CD14-positive monocyte (primary cell): ENCODE results near the gene MTA1. TPM values are rescaled to one million over a fixed set of nuclear protein-coding genes. Genes with fewer than 3 reads are reported as not detected.

Experiments
- DNase-seq, 3 donors: peaks; one replicate each; pipeline ENCODE4 v3.0.0-alpha.2; 2011 to 2022
- H2AFZ ChIP-seq: 2 replicates; pipeline ENCODE4 v1.6.0; 2012; ENCODE audit warnings: mild to moderate bottlenecking, low read depth, low read length, inconsistent platforms; ENCODE audit not compliant: insufficient read depth, poor library complexity, severe bottlenecking
- H3K27ac ChIP-seq, 2 donors: 1 replicate in 1 of 2; 2 replicates in 1 of 2; pipeline ENCODE4 v1.5.1; 2012 to 2013; ENCODE audit warnings: low read length in 2 of 2, control low read depth in 1 of 2, inconsistent platforms in 1 of 2, low read depth in 1 of 2, mild to moderate bottlenecking in 1 of 2
- H3K27me3 ChIP-seq, 2 donors: one replicate each; pipeline versions ENCODE4 v1.6.0 to v1.6.1; 2011 to 2013; ENCODE audit warnings: low read length in 2 of 2; ENCODE audit not compliant: control insufficient read depth in 2 of 2, insufficient read depth in 2 of 2
- H3K36me3 ChIP-seq, 2 donors: replicated peaks in 1 of 2; 1 replicate in 1 of 2; 2 replicates in 1 of 2; pipeline versions ENCODE4 v1.5.1 to v1.6.1; 2012 to 2013; ENCODE audit warnings: low read length in 2 of 2, control low read depth in 1 of 2, inconsistent platforms in 1 of 2, mild to moderate bottlenecking in 1 of 2; ENCODE audit not compliant: insufficient read depth in 2 of 2, control insufficient read depth in 1 of 2
- H3K4me1 ChIP-seq, 2 donors: 1 replicate in 1 of 2; 2 replicates in 1 of 2; pipeline versions ENCODE4 v1.5.1 to v1.6.1; 2012 to 2013; ENCODE audit warnings: low read length in 2 of 2, control low read depth in 1 of 2, inconsistent platforms in 1 of 2, mild to moderate bottlenecking in 1 of 2, moderate library complexity in 1 of 2; ENCODE audit not compliant: insufficient read depth in 2 of 2, control insufficient read depth in 1 of 2
- H3K4me2 ChIP-seq: replicated peaks from 2 replicates; pipeline ENCODE3; 2012; ENCODE audit warnings: low read length, moderate library complexity, mild to moderate bottlenecking; ENCODE audit not compliant: poor library complexity, severe bottlenecking; ENCODE audit errors: extremely low read depth
- H3K4me3 ChIP-seq, 3 experiments: fragments of 200-600 bp in 1 of 3; sonication (generic) in 1 of 3; replicated peaks in 1 of 3; 1 replicate in 2 of 3; 2 replicates in 1 of 3; pipeline ENCODE4 v1.5.1; 2011 to 2013; ENCODE audit warnings: low read length in 3 of 3, mild to moderate bottlenecking in 3 of 3, control low read depth in 2 of 3, low read depth in 2 of 3, inconsistent platforms in 1 of 3, moderate library complexity in 1 of 3
- H3K79me2 ChIP-seq: 2 replicates; pipeline ENCODE4 v1.6.0; 2012; ENCODE audit warnings: mild to moderate bottlenecking, control low read depth, inconsistent platforms, low read length, moderate library complexity; ENCODE audit not compliant: insufficient read depth
- H3K9ac ChIP-seq: 2 replicates; pipeline ENCODE4 v1.6.0; 2017; ENCODE audit warnings: low read length, mild to moderate bottlenecking; ENCODE audit not compliant: insufficient read depth, poor library complexity, severe bottlenecking
- H3K9me3 ChIP-seq, 2 donors: replicated peaks in 1 of 2; 1 replicate in 1 of 2; 2 replicates in 1 of 2; pipeline versions ENCODE4 v1.5.1 to v1.6.1; 2012 to 2013; ENCODE audit warnings: low read length in 2 of 2, control low read depth in 1 of 2; ENCODE audit not compliant: control insufficient read depth in 1 of 2, insufficient read depth in 1 of 2
- H4K20me1 ChIP-seq: 2 replicates; pipeline ENCODE4 v1.6.0; 2012; ENCODE audit warnings: mild to moderate bottlenecking, low read length, control low read depth, moderate library complexity; ENCODE audit not compliant: insufficient read depth
- H3K27ac Mint-ChIP-seq, 7 donors: one replicate each; pipeline ENCODE4 v1.8.0; 2020; ENCODE audit warnings: mild to moderate bottlenecking in 7 of 7, mixed read lengths in 7 of 7, moderate library complexity in 6 of 7, inconsistent platforms in 2 of 7
- H3K27me3 Mint-ChIP-seq, 3 donors: one replicate each; pipeline ENCODE4 v1.8.0; 2021 to 2022; ENCODE audit warnings: low read depth in 3 of 3, mild to moderate bottlenecking in 3 of 3, mixed read lengths in 3 of 3, moderate library complexity in 3 of 3, inconsistent platforms in 1 of 3
- H3K36me3 Mint-ChIP-seq, 2 donors: one replicate each; pipeline ENCODE4 v1.8.0; 2020; ENCODE audit warnings: mixed read lengths in 2 of 2, inconsistent platforms in 1 of 2, mild to moderate bottlenecking in 1 of 2
- H3K4me1 Mint-ChIP-seq: one replicate; pipeline ENCODE4 v1.8.0; 2020; ENCODE audit warnings: mild to moderate bottlenecking, mixed read lengths
- H3K4me3 Mint-ChIP-seq, 2 donors: one replicate each; pipeline ENCODE4 v1.8.0; 2020; ENCODE audit warnings: mild to moderate bottlenecking in 2 of 2, mixed read lengths in 2 of 2, moderate library complexity in 1 of 2
- H3K9me3 Mint-ChIP-seq, 7 donors: one replicate each; pipeline ENCODE4 v1.8.0; 2020 to 2022; ENCODE audit warnings: mixed read lengths in 7 of 7, mild to moderate bottlenecking in 6 of 7, moderate library complexity in 6 of 7, inconsistent platforms in 2 of 7
- WGBS: methylation state at CpG from one replicate; pipeline ENCODE4 v1.1.5; 2013; ENCODE audit warnings: missing lambda C conversion rate; ENCODE audit not compliant: insufficient coverage; 5-methylcytosine and 5-hydroxymethylcytosine counted together
- intact Hi-C, 2 donors: fragments of 100-400 bp; cut with micrococcal nuclease; formaldehyde crosslinking; loops; one replicate each; pipeline versions ENCODE4 v1.15.0 to v1.15.1; 2023
- polyA plus RNA-seq, 3 donors: library from polyadenylated mRNA; depleted of rRNA in 1 of 3; unstranded in 2 of 3; stranded (reverse) in 1 of 3; fragments of 300-500 nt in 2 of 3; fragments of >200 nt in 1 of 3; fragmentation: Illumina TruSeq in 2 of 3; gene quantifications; 1 replicate in 2 of 3; 2 replicates in 1 of 3; pipeline ENCODE4 v1.2.3, GENCODE V29; 2012 to 2021
- TF ChIP-seq, protein P1 (sequence below): fragments of 200-600 bp; IDR thresholded peaks from one replicate; pipeline ENCODE4 v1.8.0; 2022; ENCODE audit warnings: antibody characterized with exemption, mild to moderate bottlenecking

MTA1 gene
- polyA plus RNA-seq, 3 donors: 0.91 to 102 (median 2.0) TPM

DNA sequence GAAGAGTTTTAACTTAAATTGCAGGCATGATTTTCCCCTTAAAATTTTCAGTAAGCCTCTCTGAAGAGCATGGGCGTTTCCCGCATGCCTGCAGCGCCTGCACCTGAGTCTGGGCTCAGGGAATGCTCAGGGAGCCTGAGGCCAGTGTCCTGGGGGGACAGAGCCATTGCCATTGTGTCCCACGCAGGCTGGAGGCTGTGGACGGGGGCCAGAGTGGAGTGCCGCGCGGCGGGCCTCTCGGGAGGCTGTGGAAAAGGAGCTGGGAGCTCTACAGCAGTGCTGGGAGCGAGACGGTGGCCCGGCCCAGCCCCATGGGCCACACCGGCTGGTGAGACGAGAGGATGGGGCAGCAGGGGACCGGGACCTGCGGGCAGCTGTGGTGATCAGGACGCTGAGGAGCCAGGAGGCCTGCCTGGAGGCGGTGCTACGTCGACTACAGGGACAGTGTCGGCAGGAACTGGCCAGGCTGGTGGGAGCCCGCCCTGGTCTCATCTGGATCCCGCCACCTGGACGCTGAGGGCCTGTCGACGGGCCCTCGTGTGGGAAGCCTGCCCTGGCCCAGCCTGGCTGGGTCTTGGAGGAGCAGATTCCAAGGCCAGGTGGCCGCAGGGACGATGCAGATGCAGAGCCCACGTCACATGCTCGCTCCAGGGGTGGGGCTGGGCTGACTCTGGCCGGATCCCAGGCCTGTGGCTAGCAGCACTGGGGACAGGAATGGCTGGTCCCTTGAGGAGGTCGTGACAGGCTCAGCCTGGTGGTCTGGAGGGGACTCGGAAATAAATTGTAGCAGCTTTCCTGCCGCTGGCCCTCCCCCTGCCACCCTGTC, 79.0 kb downstream of the MTA1 start:
- Histone ChIP-seq H3K4me3 (no peak overlapping the region), H3K9me3 (no peaks in the 10 kb centered on the region), H3K79me2 (no peaks in the 10 kb centered on the region), H3K36me3 (peaks cover 5 to 14% of the 10 kb centered on the region in 2 donors), H3K9ac (no peak overlapping the region), H2AFZ (no peak overlapping the region), H3K27me3 (no peaks in the 10 kb centered on the region), H3K4me1 (no peaks in the 10 kb centered on the region), H3K4me2 (no peak overlapping the region), H3K27ac (no peak overlapping the region), H4K20me1 (peaks cover under 1% of the 10 kb centered on the region)
- no peak overlapping the region for H3K4me3 Mint-ChIP-seq
- H3K9me3 Mint-ChIP-seq: no peaks in the 10 kb centered on the region
- peak overlapping the region in 2 of 7 donors; percentile 14 to 22 for H3K27ac Mint-ChIP-seq
- no peak for DNase-seq
- peaks cover 2 to 24% of the 10 kb centered on the region in 2 donors for H3K36me3 Mint-ChIP-seq
- 97% methylated on average over 36 of the region's 36 CpGs for WGBS
- H3K4me1 Mint-ChIP-seq: no peaks in the 10 kb centered on the region
- intact Hi-C loops: no loop called here
- TF ChIP-seq, protein P1, sequence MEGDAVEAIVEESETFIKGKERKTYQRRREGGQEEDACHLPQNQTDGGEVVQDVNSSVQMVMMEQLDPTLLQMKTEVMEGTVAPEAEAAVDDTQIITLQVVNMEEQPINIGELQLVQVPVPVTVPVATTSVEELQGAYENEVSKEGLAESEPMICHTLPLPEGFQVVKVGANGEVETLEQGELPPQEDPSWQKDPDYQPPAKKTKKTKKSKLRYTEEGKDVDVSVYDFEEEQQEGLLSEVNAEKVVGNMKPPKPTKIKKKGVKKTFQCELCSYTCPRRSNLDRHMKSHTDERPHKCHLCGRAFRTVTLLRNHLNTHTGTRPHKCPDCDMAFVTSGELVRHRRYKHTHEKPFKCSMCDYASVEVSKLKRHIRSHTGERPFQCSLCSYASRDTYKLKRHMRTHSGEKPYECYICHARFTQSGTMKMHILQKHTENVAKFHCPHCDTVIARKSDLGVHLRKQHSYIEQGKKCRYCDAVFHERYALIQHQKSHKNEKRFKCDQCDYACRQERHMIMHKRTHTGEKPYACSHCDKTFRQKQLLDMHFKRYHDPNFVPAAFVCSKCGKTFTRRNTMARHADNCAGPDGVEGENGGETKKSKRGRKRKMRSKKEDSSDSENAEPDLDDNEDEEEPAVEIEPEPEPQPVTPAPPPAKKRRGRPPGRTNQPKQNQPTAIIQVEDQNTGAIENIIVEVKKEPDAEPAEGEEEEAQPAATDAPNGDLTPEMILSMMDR: no peak
- peaks cover 4 to 8% (median 6%) of the 10 kb centered on the region in 3 donors for H3K27me3 Mint-ChIP-seq

DNA sequence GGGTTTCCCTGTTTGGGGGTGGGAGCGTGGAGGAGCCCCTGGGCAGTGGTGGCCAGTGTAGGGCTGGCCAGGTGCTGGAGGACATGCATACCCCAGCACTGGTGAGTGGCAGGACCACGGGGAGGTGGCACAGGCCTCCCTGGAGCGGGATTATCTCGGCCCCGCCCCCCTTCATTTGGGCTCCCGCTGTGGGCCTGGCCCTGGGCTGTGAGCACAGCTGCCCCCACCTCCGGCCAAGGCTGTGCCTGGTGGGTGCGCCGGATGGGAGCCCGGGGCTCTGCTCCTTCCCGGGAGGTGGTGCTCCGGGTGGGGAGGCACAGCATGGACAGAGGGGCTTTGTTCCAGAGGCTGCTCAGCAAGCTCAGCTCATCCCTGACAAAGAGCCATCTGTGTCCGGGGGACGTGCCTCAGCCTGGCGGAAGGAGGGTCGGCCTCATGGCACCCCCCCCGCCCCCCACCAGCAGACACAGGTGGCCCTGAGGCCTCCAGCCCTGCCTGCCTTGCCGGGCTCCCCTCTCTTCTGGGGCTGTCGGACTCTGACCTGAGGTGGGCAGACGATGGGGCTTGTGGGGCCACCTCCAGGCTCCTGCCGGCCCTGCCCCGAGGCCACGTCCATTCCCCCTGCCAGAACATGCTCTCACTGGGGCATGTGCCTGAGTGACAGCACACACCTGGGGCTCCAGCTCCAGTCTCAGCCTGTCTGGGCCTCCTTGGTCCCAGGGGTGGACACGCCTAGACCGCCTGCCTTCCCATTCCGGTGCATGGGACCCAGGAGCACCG, 79.8 kb downstream of the MTA1 start:
- Mint-ChIP-seq H3K27me3 (peaks cover 6 to 9% (median 6%) of the 10 kb centered on the region in 3 donors), H3K36me3 (peaks cover 2 to 20% of the 10 kb centered on the region in 2 donors), H3K27ac (no peak overlapping the region), H3K4me3 (no peak overlapping the region), H3K4me1 (no peaks in the 10 kb centered on the region), H3K9me3 (no peaks in the 10 kb centered on the region)
- intact Hi-C loops: no loop called here
- Histone ChIP-seq H3K9me3 (no peaks in the 10 kb centered on the region), H3K27ac (no peak overlapping the region), H3K9ac (no peak overlapping the region), H3K4me3 (no peak overlapping the region), H2AFZ (no peak overlapping the region), H3K79me2 (no peaks in the 10 kb centered on the region), H3K4me2 (no peak overlapping the region), H3K27me3 (no peaks in the 10 kb centered on the region), H3K36me3 (peaks cover 3 to 14% of the 10 kb centered on the region in 2 donors), H3K4me1 (no peaks in the 10 kb centered on the region), H4K20me1 (no peaks in the 10 kb centered on the region)
- 94% methylated on average over 24 of the region's 27 CpGs for WGBS
- TF ChIP-seq, protein P1: no peak
- DNase-seq: no peak
